Naive thymus-derived CD4-positive, alpha-beta T cell (primary cell): ENCODE measurements around the gene GPR3. TPM values are rescaled to one million over a fixed set of nuclear protein-coding genes. Genes with fewer than 3 reads are reported as not detected.
A peak's percentile ranks its signal among the peaks of the same experiment; 100 is the strongest.

Source experiments
- ATAC-seq: fragments of 150-1000 bp; cut with Tn5 transposase; 2 replicates; pipeline ENCODE4 v1.10.0; 2021; ENCODE audit warnings: mild to moderate bottlenecking, moderate library complexity
- CTCF ChIA-PET: fragments of 350-600 bp; sonication (Branson Sonifier 250); formaldehyde crosslinking; loops from one replicate; lab custom pipeline; 2021; ENCODE audit warnings: antibody characterized with exemption; lab: Charles Lee
- POLR2A ChIA-PET: fragments of 350-600 bp; sonication (Branson Sonifier 250); formaldehyde crosslinking; loops from one replicate; lab custom pipeline; 2021; ENCODE audit warnings: antibody characterized with exemption, inconsistent platforms; lab: Charles Lee
- DNase-seq, 9 donors: peaks; one replicate each; pipeline versions ENCODE4 v3.0.0 to v3.0.0-alpha.2; 2020 to 2022; ENCODE audit warnings: mixed read lengths in 1 of 9
- H3K27ac ChIP-seq: one replicate; pipeline ENCODE4 v1.7.0; 2013; ENCODE audit warnings: mild to moderate bottlenecking, low read depth, low read length, moderate library complexity
- H3K27me3 ChIP-seq, 2 donors: one replicate each; pipeline ENCODE4 v1.7.0; 2013; ENCODE audit warnings: low read length in 2 of 2, mild to moderate bottlenecking in 2 of 2, moderate library complexity in 2 of 2; ENCODE audit not compliant: control insufficient read depth in 2 of 2, insufficient read depth in 2 of 2
- H3K36me3 ChIP-seq, 3 experiments: 1 replicate in 2 of 3; 2 replicates in 1 of 3; pipeline ENCODE4 v1.7.0; 2013; ENCODE audit warnings: low read length in 3 of 3, mild to moderate bottlenecking in 3 of 3, moderate library complexity in 1 of 3; ENCODE audit not compliant: insufficient read depth in 3 of 3, control insufficient read depth in 2 of 3
- H3K4me1 ChIP-seq, 2 donors: one replicate each; pipeline ENCODE4 v1.7.0; 2013; ENCODE audit warnings: low read length in 2 of 2, mild to moderate bottlenecking in 2 of 2, moderate library complexity in 1 of 2; ENCODE audit not compliant: control insufficient read depth in 2 of 2, insufficient read depth in 2 of 2
- H3K4me3 ChIP-seq: 2 replicates; pipeline ENCODE4 v1.7.0; 2013; ENCODE audit warnings: mild to moderate bottlenecking, low read length
- H3K9me3 ChIP-seq, 3 experiments: 1 replicate in 2 of 3; 2 replicates in 1 of 3; pipeline ENCODE4 v1.7.0; 2013; ENCODE audit warnings: low read length in 3 of 3; ENCODE audit not compliant: control insufficient read depth in 2 of 3
- H3K27ac Mint-ChIP-seq, 9 donors: one replicate each; pipeline ENCODE4 v1.8.0; 2020 to 2022; ENCODE audit warnings: mixed read lengths in 9 of 9, mild to moderate bottlenecking in 8 of 9, moderate library complexity in 5 of 9, inconsistent platforms in 2 of 9
- H3K27me3 Mint-ChIP-seq, 5 donors: one replicate each; pipeline ENCODE4 v1.8.0; 2021 to 2022; ENCODE audit warnings: mixed read lengths in 5 of 5, mild to moderate bottlenecking in 1 of 5
- H3K36me3 Mint-ChIP-seq, 5 donors: one replicate each; pipeline ENCODE4 v1.8.0; 2020 to 2022; ENCODE audit warnings: mixed read lengths in 5 of 5, mild to moderate bottlenecking in 3 of 5, inconsistent platforms in 1 of 5
- H3K4me1 Mint-ChIP-seq, 7 donors: one replicate each; pipeline ENCODE4 v1.8.0; 2020 to 2022; ENCODE audit warnings: mixed read lengths in 7 of 7, mild to moderate bottlenecking in 3 of 7, inconsistent platforms in 1 of 7
- H3K4me3 Mint-ChIP-seq, 10 donors: one replicate each; pipeline ENCODE4 v1.8.0; 2020 to 2022; ENCODE audit warnings: mild to moderate bottlenecking in 10 of 10, mixed read lengths in 10 of 10, moderate library complexity in 6 of 10, inconsistent platforms in 2 of 10
- H3K9me3 Mint-ChIP-seq, 11 donors: one replicate each; pipeline ENCODE4 v1.8.0; 2020 to 2022; ENCODE audit warnings: mixed read lengths in 11 of 11, mild to moderate bottlenecking in 4 of 11, inconsistent platforms in 1 of 11, moderate library complexity in 1 of 11
- intact Hi-C, 2 donors: fragments of 100-400 bp; cut with micrococcal nuclease; formaldehyde crosslinking; loops; one replicate each; pipeline ENCODE4 v1.15.1; 2023
- polyA plus RNA-seq, 2 donors: library from polyadenylated mRNA; unstranded; fragments of 300-500 nt; fragmentation: Illumina TruSeq; gene quantifications; one replicate each; pipeline ENCODE4 v1.2.3, GENCODE V29; 2021
- total RNA-seq, 6 experiments: library from RNA in 5 of 6; stranded (reverse) in 5 of 6; gene quantifications; 1 replicate in 5 of 6; 2 replicates in 1 of 6; pipeline ENCODE4 v1.2.3 and lab custom pipeline; 2021 to 2026

Gene GPR3
- total and polyA plus RNA-seq, 7 experiments from 2014 or later, result 0.09 to 0.93 (median 0.24) TPM; not detected in 2

GRCh38 chr1:27372808-27373690 lies 19.4 kb upstream of the GPR3 start:
- Mint-ChIP-seq H3K9me3 (no peaks in the 10 kb centered on the region), H3K36me3 (no peaks in the 10 kb centered on the region), H3K4me1 (peaks cover 13 to 19% (median 14%) of the 10 kb centered on the region in 7 donors), H3K4me3 (no peak overlapping the region), H3K27me3 (peaks cover 0 to 3% (median 0%) of the 10 kb centered on the region in 5 donors), H3K27ac (peak overlapping the region in 1 of 9 donors; percentile 52)
- CTCF ChIA-PET, result interaction anchor here (2.3 kb wide), 1 partner anchor 16 kb away, joined by 5 read pairs; no protein-coding TSS in a partner anchor
- intact Hi-C loops, result no loop called here
- Histone ChIP-seq H3K36me3 (no peaks in the 10 kb centered on the region), H3K27ac (no peak overlapping the region), H3K4me3 (no peak overlapping the region), H3K27me3 (no peaks in the 10 kb centered on the region), H3K4me1 (peaks cover 0 to 4% of the 10 kb centered on the region in 2 donors), H3K9me3 (no peaks in the 10 kb centered on the region)
- ATAC-seq (no peak), DNase-seq (no peak)
- POLR2A ChIA-PET, result no interaction called here

- no peak for DNase-seq
- no peaks in the 10 kb centered on the region for H3K36me3 Mint-ChIP-seq
- Histone ChIP-seq H3K27ac (no peak within 1 kb of the TSS), H3K4me3 (no peak within 1 kb of the TSS), H3K9me3 (no peaks in the 10 kb centered on the region), H3K27me3 (no peaks in the 10 kb centered on the region), H3K36me3 (no peaks in the 10 kb centered on the region), H3K4me1 (peaks cover 0 to 3% of the 10 kb centered on the region in 2 donors)
- H3K27ac Mint-ChIP-seq, result peak within 1 kb of the TSS in 2 of 9 donors; percentile 52 to 87
- intact Hi-C loops, result no loop called here
- H3K4me1 Mint-ChIP-seq, result peaks cover 4 to 10% (median 8%) of the 10 kb centered on the region in 7 donors
- H3K9me3 Mint-ChIP-seq, result no peaks in the 10 kb centered on the region
- H3K27me3 Mint-ChIP-seq, result peaks cover 0 to 3% (median 0%) of the 10 kb centered on the region in 5 donors
- POLR2A ChIA-PET, result interaction anchor here (0.6 to 0.7 kb wide), 2 partner anchors 8 to 235 kb away, joined by 3 to 4 read pairs; no protein-coding TSS in a partner anchor
- no peak for ATAC-seq
- CTCF ChIA-PET, result interaction anchor here (0.6 to 0.9 kb wide), 2 partner anchors 16 to 40 kb away, joined by 3 read pairs; no protein-coding TSS in a partner anchor
- H3K4me3 Mint-ChIP-seq, result no peak within 1 kb of the TSS
These were observed 17.9 kb upstream of the GPR3 start, which contains the start of gene FCN3 for GRCh38 chr1:27374362-27375086. Gene FCN3 (minus strand): TSS chr1:27374824. CDS start chr1:27374818, 6 bp downstream.

- Mint-ChIP-seq H3K4me3 (no peak overlapping the region), H3K27ac (no peak overlapping the region), H3K4me1 (no peaks in the 10 kb centered on the region), H3K9me3 (no peaks in the 10 kb centered on the region), H3K27me3 (peaks cover 0 to 12% (median 0%) of the 10 kb centered on the region in 5 donors), H3K36me3 (no peaks in the 10 kb centered on the region)
- Histone ChIP-seq H3K27me3 (no peaks in the 10 kb centered on the region), H3K4me3 (no peak overlapping the region), H3K36me3 (no peaks in the 10 kb centered on the region), H3K4me1 (no peaks in the 10 kb centered on the region), H3K27ac (no peak overlapping the region), H3K9me3 (no peaks in the 10 kb centered on the region)
- intact Hi-C loops, result no loop called here
- ATAC-seq (no peak), DNase-seq (no peak)
- POLR2A ChIA-PET, result interaction anchor here (0.9 kb wide), 1 partner anchor 12 kb away, joined by 3 read pairs; no protein-coding TSS in a partner anchor
- CTCF ChIA-PET, result no interaction called here
These were observed 14.5 kb upstream of the GPR3 start for GRCh38 chr1:27377760-27378495.

- H3K27me3 Mint-ChIP-seq, result peaks cover 0 to 9% (median 0%) of the 10 kb centered on the region in 5 donors
- ChIA-PET CTCF (no interaction called here), POLR2A (no interaction called here)
- peaks cover 0 to 5% (median 0%) of the 10 kb centered on the region in 7 donors for H3K4me1 Mint-ChIP-seq
- H3K9me3 ChIP-seq, result no peaks in the 10 kb centered on the region
- no peak overlapping the region for H3K27ac ChIP-seq
- H3K36me3 Mint-ChIP-seq, result no peaks in the 10 kb centered on the region
- H3K4me3 Mint-ChIP-seq, result no peak overlapping the region
- no peak overlapping the region for H3K27ac Mint-ChIP-seq
- no peaks in the 10 kb centered on the region for H3K36me3 ChIP-seq
- no peak overlapping the region for H3K4me3 ChIP-seq
- DNase-seq (no peak), ATAC-seq (no peak)
- H3K4me1 ChIP-seq, result no peaks in the 10 kb centered on the region
- no peaks in the 10 kb centered on the region for H3K27me3 ChIP-seq
- H3K9me3 Mint-ChIP-seq, result no peaks in the 10 kb centered on the region
- intact Hi-C loops, result no loop called here
These were observed 12.8 kb upstream of the GPR3 start for GRCh38 chr1:27379564-27380122.

GRCh38 chr1:27380224-27380623 lies 12.2 kb upstream of the GPR3 start:
- Mint-ChIP-seq H3K4me1 (peaks cover 0 to 5% (median 0%) of the 10 kb centered on the region in 7 donors), H3K4me3 (no peak overlapping the region), H3K27ac (no peak overlapping the region), H3K27me3 (peaks cover 0 to 9% (median 0%) of the 10 kb centered on the region in 5 donors), H3K36me3 (no peaks in the 10 kb centered on the region), H3K9me3 (no peaks in the 10 kb centered on the region)
- no peaks in the 10 kb centered on the region for H3K9me3 ChIP-seq
- no peaks in the 10 kb centered on the region for H3K27me3 ChIP-seq
- no peaks in the 10 kb centered on the region for H3K4me1 ChIP-seq
- intact Hi-C loops, result no loop called here
- no peaks in the 10 kb centered on the region for H3K36me3 ChIP-seq
- no peak overlapping the region for H3K27ac ChIP-seq
- ChIA-PET POLR2A (no interaction called here), CTCF (no interaction called here)
- ATAC-seq, result no peak
- H3K4me3 ChIP-seq, result no peak overlapping the region
- no peak for DNase-seq
